Measurements from ENCODE around the gene PRF1.
"Not testable (repeated sequence)": the region's sequence is repeated elsewhere in the genome, so short reads cannot be mapped to it uniquely, and the experiment has no call there.

The PRF1 gene

DNA sequence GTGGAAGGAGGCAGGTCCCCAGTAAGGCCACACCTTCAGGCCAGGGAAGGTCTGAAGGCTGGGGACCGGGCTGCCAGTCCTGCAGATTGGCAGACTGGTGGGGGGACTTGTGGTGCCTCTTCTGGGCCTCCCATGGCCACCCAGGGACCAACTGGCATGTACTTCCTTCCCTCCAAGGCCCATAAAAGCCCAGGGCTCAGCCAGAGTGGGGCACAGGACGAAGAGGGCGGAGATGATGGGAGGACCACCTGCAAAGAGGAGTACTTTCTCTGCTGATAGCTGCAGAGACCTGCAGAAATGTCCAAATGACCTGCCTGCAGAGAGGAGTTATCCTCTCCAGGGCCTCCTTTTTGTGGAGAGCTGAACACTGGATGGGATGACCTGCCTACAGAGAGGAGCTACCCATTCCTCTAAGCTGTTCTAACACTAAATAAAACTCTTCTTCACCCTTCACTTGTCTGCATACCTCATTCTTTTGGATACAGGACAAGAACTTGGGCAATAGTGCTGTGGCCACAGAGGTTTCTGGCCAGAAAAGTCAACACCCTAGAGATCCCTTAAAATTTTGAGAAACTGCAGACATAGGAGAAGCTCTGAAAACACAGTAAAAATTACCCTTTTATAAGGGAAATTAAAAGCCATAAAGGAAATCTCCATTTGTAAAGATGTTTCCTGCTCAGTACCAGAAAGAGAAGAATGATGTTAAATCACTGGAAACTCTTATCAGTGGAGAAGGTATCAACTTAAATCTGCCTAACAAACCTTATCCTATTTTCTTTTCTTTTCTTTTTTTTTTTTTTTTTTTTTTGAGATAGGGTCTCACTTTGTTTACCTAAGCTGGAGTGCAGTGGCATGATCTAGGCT, 20.7 kb upstream of the PRF1 start:
- H3K4me3 Mint-ChIP-seq: no peak overlapping the region
- peaks cover 11 to 24% of the 10 kb centered on the region in 2 donors for H3K9me3 Mint-ChIP-seq
- no peak overlapping the region for H3K27ac Mint-ChIP-seq
- no peaks in the 10 kb centered on the region for H3K27me3 Mint-ChIP-seq
- ATAC-seq (no peak), DNase-seq (no peak)
- peaks cover 10% of the 10 kb centered on the region for H3K4me1 Mint-ChIP-seq

DNA sequence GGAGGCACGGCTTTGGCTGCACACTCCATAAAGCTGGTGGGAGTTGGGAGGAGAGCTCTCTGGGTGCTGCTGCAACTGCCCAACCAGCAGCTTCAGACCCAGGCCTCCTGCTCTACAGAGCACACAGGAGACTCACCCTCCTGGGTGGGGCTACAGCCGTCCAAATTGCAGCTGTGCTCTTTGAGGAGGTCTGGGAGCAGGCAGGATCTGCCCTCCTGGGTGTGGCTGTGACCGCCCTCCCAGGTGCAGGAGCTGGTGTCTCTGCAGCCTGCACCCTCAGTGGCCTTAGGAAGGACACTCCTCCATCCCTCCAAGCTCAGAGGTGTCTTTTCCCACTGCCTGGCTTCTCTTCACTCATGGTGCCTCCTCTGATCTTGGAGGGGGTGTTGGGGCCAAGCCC, 20.0 kb upstream of the PRF1 start:
- H3K9me3 Mint-ChIP-seq: peaks cover 8 to 19% of the 10 kb centered on the region in 2 donors
- ATAC-seq (no peak), DNase-seq (no peak)
- no peak overlapping the region for H3K27ac Mint-ChIP-seq
- H3K4me3 Mint-ChIP-seq: no peak overlapping the region
- H3K27me3 Mint-ChIP-seq: no peaks in the 10 kb centered on the region
- H3K4me1 Mint-ChIP-seq: peaks cover 17% of the 10 kb centered on the region

DNA sequence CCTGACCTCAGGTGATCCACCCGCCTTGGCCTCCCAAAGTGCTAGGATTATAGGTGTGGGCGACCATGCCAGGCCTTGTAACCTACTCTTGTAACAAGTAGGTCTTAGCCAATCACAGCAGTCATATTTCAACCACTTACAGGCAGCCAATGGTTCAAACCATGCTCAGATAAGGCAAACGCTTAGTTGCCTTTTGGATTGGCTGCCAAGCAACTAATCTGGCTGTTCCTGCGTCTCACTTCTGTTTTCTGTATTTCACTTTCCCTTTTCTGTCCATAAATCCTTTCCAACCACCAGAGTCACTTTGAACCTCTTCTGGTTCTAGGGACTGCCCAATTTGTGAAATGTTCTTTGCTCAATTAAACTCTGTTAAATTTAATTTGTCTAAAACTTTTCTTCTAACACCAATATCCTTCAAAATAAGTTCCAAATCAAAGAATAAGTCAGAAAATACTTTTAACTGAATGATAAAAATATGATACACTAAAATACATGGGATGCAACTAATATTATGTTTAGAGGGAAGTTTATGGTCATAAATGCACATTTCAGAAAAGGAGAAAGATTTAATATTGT, 19.1 kb upstream of the PRF1 start:
- H3K4me1 Mint-ChIP-seq: peaks cover 27% of the 10 kb centered on the region
- ATAC-seq (no peak), DNase-seq (no peak)
- H3K9me3 Mint-ChIP-seq: peaks cover 4 to 11% of the 10 kb centered on the region in 2 donors
- no peaks in the 10 kb centered on the region for H3K27me3 Mint-ChIP-seq
- H3K4me3 Mint-ChIP-seq: no peak overlapping the region
- peak overlapping the region in 1 of 2 donors; percentile 29 for H3K27ac Mint-ChIP-seq

DNA sequence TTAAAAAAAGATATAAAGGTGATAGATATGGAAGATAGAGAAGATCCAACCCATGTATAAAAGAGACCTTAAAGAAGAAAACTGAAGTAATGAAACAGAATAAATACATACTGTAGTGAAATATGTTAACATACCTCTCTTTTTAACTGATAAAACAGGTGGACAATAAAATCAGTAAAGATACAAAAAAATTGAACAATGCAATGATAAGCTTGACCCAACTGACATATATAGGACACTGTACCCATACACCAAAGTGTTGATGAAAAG, 17.4 kb upstream of the PRF1 start:
- peaks cover 43% of the 10 kb centered on the region for H3K4me1 Mint-ChIP-seq
- DNase-seq (no peak), ATAC-seq (no peak)
- H3K27ac Mint-ChIP-seq: no peak overlapping the region
- peaks cover 0 to 11% of the 10 kb centered on the region in 2 donors for H3K9me3 Mint-ChIP-seq
- no peaks in the 10 kb centered on the region for H3K27me3 Mint-ChIP-seq
- H3K4me3 Mint-ChIP-seq: no peak overlapping the region

DNA sequence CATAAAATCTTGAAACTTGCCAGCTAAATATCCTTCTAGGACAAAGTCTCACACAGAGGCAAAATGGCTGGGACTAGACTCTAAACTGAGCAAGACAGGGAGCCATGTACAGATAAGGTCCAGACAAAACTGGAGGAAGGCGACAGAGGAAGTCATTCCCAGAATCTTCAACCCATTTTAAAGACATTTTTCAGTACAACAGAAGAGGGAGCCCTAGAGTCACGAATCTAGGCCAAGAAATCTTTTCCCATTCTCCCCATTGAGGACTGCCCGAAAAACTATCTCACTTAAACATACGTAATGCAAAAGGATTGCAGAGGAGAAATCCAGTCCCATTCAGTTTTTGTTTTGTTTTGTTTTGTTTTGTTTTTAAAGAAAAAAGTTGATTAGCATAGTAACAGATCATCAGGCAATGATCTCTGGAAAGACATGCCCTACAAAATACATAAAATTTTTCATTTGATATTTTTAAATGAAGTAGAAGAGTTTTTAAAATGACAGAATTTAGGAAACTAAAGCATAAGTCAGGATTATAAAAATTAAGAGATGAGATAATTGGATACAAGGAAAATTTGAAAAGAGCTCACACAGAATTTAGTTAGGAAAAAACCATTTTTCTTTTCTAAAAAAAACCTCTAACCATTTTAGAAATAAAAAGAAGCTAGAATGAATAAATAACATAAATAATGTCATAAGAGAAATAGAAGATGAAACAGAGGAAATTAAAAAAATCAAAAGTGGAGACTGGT, 16.9 kb upstream of the PRF1 start:
- no peak for ATAC-seq
- no peak overlapping the region for H3K4me3 Mint-ChIP-seq
- H3K27me3 Mint-ChIP-seq: no peaks in the 10 kb centered on the region
- peaks cover 0 to 11% of the 10 kb centered on the region in 2 donors for H3K9me3 Mint-ChIP-seq
- no peak overlapping the region for H3K27ac Mint-ChIP-seq
- DNase-seq: no peak
- peaks cover 48% of the 10 kb centered on the region for H3K4me1 Mint-ChIP-seq

DNA sequence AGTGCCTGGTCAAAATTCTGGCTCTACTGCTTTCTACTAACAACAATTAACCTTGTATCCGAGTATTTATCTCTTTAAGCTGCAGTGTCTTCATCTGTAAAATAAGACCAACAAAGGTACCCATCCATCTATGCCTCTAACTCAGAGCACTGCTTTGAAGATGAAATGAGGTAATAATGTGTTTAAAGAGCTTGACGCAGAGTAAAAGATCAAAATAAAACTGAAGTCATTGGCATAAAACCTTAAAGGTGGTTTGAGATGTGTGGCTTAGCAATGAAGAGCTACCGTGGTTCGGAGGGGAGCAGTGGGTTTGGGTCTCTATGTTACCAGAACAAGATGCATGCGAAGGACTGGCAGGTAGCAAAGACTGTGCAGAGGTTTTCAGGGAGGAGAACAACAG, 16.1 kb upstream of the PRF1 start:
- no peak for ATAC-seq
- Mint-ChIP-seq H3K9me3 (peaks cover 0 to 11% of the 10 kb centered on the region in 2 donors), H3K27ac (peak overlapping the region in 1 of 2 donors; percentile 14), H3K27me3 (no peaks in the 10 kb centered on the region), H3K4me1 (peaks cover 56% of the 10 kb centered on the region), H3K4me3 (peak overlapping the region; percentile 9 to 20)
- no peak for DNase-seq

DNA sequence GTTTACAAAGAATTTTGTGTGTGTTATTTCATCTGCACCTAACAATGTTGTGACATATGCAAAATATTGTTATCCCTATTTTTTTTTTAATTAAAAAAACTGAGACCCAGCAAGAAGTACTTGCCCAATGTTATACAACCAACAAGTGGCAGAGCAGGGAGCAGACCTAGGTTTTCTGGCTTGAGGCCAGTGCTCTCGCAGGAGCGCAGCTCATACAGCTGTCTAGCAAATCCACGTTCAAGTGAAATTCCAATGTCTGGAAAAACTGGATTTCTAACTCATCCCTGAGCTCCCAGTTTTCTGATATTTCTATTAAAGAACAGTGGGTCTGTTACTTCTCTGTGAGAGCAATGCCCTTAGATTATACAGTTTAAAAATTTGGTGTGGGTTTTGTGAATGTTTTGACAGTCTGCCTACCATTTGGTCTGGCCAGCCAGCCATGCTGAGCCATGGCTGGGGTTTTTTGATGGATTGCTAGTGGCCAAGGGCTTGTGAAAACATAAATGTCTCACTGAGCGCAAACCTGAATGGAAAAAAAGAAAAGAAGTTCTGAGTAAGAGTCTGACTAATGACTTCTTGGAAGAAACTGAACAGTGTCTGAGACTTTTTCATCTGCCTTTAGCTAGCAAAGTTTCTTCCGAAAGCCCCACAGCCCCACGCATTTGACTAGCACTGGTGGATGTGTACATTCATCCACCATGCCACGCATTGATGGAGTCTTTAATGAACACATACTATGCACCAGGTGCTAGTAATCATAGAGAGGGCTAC, 15.4 kb upstream of the PRF1 start:
- ATAC-seq: peak; percentile 76
- peak overlapping the region; percentile 74 to 88 for H3K27ac Mint-ChIP-seq
- DNase-seq: peak; percentile 36 to 37
- peaks cover 63% of the 10 kb centered on the region for H3K4me1 Mint-ChIP-seq
- H3K4me3 Mint-ChIP-seq: peak overlapping the region in 1 of 2 donors; percentile 38
- no peaks in the 10 kb centered on the region for H3K27me3 Mint-ChIP-seq
- peaks cover 0 to 11% of the 10 kb centered on the region in 2 donors for H3K9me3 Mint-ChIP-seq

DNA sequence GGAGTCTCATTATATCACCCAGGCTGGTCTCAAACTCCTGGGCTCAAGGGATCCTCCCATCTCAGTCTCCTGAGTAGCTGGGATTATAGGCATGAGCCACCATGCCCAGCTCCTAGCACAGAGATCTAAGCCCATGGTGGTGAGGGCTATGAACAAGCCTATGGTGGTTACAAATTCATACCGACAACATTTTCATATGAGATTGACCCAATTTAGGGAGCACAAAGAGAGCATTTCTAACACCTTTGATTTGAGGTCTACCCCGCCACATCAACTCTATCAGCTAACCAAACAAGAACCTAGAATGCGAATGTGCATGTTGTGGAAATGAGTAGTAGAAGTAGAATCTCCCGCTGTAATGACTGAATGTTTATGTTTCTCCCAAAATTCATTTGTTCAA, 14.2 kb upstream of the PRF1 start:
- Mint-ChIP-seq H3K27me3 (no peaks in the 10 kb centered on the region), H3K9me3 (peaks cover 0 to 11% of the 10 kb centered on the region in 2 donors), H3K4me1 (peaks cover 70% of the 10 kb centered on the region), H3K4me3 (peak overlapping the region in 1 of 2 donors; percentile 5), H3K27ac (peak overlapping the region in 1 of 2 donors; percentile 49)
- peak; percentile 87 for ATAC-seq
- peak in 1 of 2 donors; percentile 26 for DNase-seq

DNA sequence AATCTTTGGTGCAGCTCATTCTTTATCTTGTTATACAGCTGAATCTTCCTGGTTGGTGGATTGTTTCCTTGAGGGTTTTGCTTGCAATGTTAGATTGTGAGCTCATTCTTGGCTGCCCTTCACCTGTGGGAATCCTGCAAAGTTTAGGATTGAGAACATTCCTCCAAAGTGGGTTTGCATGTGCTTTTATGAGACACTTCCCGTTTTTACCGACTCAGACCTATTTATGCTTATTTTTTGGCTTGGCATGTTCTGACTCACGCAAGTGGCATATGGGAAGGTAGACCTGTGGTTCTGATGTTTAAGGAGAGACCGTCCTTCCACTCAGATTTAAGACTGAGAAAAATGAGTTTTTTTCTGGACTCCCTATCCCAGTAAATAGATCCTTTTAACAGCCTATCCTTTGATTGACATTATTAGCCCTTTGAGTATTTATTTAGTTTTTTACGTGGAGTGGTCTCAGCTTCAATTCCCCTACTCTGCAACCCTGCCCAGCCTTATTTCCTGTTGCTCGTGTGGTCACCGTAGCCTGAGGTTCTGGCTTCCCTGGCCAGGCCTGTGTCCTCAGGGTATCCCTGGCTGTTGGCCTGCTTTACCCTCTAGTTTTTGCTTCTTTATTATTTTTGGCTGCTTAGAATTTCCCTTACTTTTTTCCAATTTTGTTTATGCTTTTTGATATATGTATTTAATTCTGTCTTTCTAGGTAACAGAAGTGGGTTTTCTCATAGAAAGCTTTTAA, 13.4 kb upstream of the PRF1 start:
- Mint-ChIP-seq H3K4me3 (no peak overlapping the region), H3K27ac (no peak overlapping the region), H3K9me3 (peaks cover 0 to 11% of the 10 kb centered on the region in 2 donors), H3K27me3 (no peaks in the 10 kb centered on the region), H3K4me1 (peaks cover 75% of the 10 kb centered on the region)
- ATAC-seq (no peak), DNase-seq (no peak)

DNA sequence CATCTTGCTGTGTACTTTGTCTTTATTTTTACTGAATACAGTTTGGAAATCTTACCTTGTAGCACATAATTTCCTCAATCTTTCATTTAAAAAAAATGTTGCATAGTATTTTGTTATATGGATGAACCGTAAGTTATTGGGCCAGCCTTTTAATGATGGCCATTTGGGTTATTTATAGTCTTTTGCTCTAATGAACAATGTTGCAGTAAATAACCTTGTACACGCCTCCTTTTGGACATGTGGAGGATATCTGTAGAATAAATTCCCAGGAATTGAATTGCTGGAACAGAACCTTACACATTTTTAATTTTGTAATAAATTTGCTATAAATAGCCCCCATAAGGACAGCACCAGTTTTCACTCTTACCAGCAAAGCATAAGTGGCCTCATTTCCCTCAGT, 12.7 kb upstream of the PRF1 start:
- peaks cover 82% of the 10 kb centered on the region for H3K4me1 Mint-ChIP-seq
- peaks cover 0 to 6% of the 10 kb centered on the region in 2 donors for H3K9me3 Mint-ChIP-seq
- DNase-seq: no peak
- no peak for ATAC-seq
- no peak overlapping the region for H3K4me3 Mint-ChIP-seq
- no peak overlapping the region for H3K27ac Mint-ChIP-seq
- no peaks in the 10 kb centered on the region for H3K27me3 Mint-ChIP-seq

DNA sequence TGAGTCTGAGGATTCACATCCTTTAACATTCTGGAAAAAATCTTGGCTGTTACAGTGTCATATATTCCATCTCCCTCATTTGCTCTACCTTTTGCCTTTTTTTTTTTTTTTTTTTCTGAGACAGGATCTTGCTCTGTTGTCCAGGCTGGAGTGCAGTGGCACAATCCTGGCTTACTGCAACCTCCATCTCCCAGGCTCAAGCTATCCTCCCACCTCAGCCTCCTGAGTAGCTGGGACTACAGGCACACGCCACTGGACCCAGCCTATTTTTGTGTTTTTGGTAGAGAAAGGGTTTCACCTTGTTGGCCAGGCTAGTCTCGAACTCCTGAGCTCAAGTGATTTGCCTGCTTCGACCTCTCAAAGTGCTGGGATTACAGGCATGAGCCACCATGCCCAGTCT, 11.8 kb upstream of the PRF1 start:
- H3K27me3 Mint-ChIP-seq, DNase-seq, ATAC-seq, H3K9me3 Mint-ChIP-seq: not testable (repeated sequence)
- Mint-ChIP-seq H3K4me1 (peaks cover 91% of the 10 kb centered on the region), H3K4me3 (peak overlapping the region; percentile 8 to 17), H3K27ac (peak overlapping the region in 1 of 2 donors; percentile 15)

DNA sequence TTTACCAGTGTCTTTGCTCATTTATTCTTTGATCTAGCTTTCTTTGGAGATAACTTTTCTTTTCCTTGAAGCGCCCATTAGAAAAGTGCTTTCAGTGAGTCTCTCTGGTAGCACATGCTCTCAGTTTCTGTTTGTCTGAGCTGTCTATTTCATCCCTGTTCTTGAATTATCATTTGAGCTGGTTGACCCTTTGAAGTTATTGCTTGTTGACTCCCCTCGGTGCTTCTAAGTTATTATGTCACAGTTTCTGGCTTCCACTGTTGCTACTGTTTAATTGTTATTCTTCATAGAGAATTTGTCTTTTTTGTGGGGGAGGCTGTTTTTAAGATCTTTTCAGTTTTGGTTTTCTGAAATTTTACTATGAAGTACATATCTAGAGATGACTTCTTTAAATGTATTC, 11.4 kb upstream of the PRF1 start:
- no peaks in the 10 kb centered on the region for H3K9me3 Mint-ChIP-seq
- no peaks in the 10 kb centered on the region for H3K27me3 Mint-ChIP-seq
- H3K4me3 Mint-ChIP-seq: peak overlapping the region; percentile 17 to 40
- ATAC-seq: peak; percentile 64
- DNase-seq: no peak
- peaks cover 88% of the 10 kb centered on the region for H3K4me1 Mint-ChIP-seq
- H3K27ac Mint-ChIP-seq: peak overlapping the region in 1 of 2 donors; percentile 19

DNA sequence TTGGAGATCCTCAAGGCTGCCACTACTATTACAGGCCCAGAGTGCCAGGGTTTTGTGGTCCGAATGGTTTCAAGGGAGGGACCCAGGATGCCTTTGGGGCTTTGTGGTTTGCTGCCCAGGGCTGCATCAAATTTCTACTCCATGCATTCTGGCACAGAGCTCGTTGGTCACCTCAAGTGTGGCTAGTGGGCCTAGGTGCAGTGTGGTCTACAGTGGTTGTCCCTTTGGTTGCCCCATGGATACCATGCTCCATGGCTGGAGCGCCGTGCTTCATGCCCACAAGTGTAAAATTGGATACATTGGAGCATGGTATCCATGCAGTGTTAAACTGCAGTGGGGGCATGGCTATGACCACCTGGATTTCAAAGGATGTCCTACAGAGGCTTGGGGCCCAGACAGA, 5.4 kb upstream of the PRF1 start:
- Mint-ChIP-seq H3K4me1 (peaks cover 64% of the 10 kb centered on the region), H3K27me3 (no peaks in the 10 kb centered on the region), H3K27ac (no peak overlapping the region), H3K4me3 (no peak overlapping the region), H3K9me3 (peaks cover 0 to 8% of the 10 kb centered on the region in 2 donors)
- DNase-seq (no peak), ATAC-seq (no peak)

DNA sequence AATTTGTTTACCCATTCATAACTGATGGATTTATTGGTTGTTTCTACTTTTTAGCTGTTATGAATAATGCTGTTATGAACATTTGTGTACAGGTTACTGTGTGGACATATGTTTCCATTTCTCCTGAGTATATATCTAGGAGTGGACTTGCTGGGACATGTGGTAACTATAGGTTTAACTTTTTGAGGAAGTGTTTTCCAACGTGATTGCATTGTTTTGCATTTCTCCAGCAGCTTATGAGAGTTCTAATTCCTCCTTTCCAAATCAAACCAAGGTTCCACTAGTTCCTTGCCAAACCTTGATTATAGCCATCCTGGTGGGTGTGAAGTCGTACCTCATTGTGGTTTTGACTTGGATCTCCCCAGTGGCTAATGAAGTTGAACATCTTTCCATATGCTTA, 2.6 kb upstream of the PRF1 start:
- no peak for DNase-seq
- Mint-ChIP-seq H3K27ac (no peak overlapping the region), H3K4me1 (peaks cover 66% of the 10 kb centered on the region), H3K27me3 (no peaks in the 10 kb centered on the region), H3K4me3 (no peak overlapping the region), H3K9me3 (peaks cover 0 to 8% of the 10 kb centered on the region in 2 donors)
- ATAC-seq: no peak

DNA sequence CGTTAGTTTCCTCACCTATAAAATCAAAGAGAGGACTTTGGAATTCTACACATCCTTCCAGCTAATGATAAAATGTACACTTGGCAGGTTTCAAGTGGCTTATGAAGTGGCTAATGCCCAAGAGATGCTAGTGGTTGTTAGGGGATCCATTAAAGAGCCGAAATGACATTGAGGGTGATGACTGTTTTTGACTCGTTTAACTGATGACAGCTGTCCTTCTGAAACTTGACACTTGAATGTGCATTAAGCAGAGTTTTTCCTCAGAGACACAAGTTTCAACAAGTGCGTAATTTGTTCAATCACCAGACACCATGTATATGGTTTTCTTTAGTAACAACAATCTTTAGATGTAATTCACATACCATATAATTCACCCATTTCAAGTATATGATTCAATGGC, 1.6 kb upstream of the PRF1 start:
- peaks cover 0 to 8% of the 10 kb centered on the region in 2 donors for H3K9me3 Mint-ChIP-seq
- no peaks in the 10 kb centered on the region for H3K27me3 Mint-ChIP-seq
- H3K4me1 Mint-ChIP-seq: peaks cover 68% of the 10 kb centered on the region
- no peak for ATAC-seq
- peak overlapping the region in 1 of 2 donors; percentile 26 for H3K4me3 Mint-ChIP-seq
- DNase-seq: no peak
- H3K27ac Mint-ChIP-seq: no peak overlapping the region
